Coronary artery (tissue), 2 donors: Measurements from ENCODE around the gene MDFI.

Experiments
- DNase-seq: peaks from one replicate; pipeline ENCODE4 v3.0.0-alpha.2; 2017; ENCODE audit warnings: low spot score
- H3K27ac ChIP-seq, 2 donors: fragments of 200-600 bp; sonication (generic); one replicate each; pipeline ENCODE4 v1.5.1; 2016 to 2019
- H3K4me3 ChIP-seq: fragments of 200-600 bp; sonication (generic); 2 replicates; pipeline ENCODE4 v1.5.1; 2016; ENCODE audit warnings: mild to moderate bottlenecking, moderate library complexity
- CTCF ChIP-seq: fragments of 200-600 bp; sonication (generic); IDR thresholded peaks from one replicate; pipeline ENCODE4 v1.5.1; 2019; ENCODE audit warnings: antibody characterized with exemption

Gene MDFI

GRCh38 chr6:41593839-41594238 lies 44.4 kb upstream of the MDFI start:
- TF ChIP-seq CTCF, result no peak
- no peak overlapping the region for H3K4me3 ChIP-seq
- DNase-seq, result no peak
- no peak overlapping the region for H3K27ac ChIP-seq

- no peak for TF ChIP-seq CTCF
- DNase-seq, result no peak
- Histone ChIP-seq H3K4me3 (no peak overlapping the region), H3K27ac (no peak overlapping the region)
These were observed 43.9 kb upstream of the MDFI start for GRCh38 chr6:41594326-41594725.

- no peak for DNase-seq
- no peak overlapping the region for H3K27ac ChIP-seq
- H3K4me3 ChIP-seq, result no peak overlapping the region
- no peak for TF ChIP-seq CTCF
These were observed 43.5 kb upstream of the MDFI start for GRCh38 chr6:41594766-41595165.

GRCh38 chr6:41595166-41595565 lies 43.1 kb upstream of the MDFI start:
- no peak for TF ChIP-seq CTCF
- Histone ChIP-seq H3K4me3 (no peak overlapping the region), H3K27ac (no peak overlapping the region)
- no peak for DNase-seq

- no peak for DNase-seq
- H3K27ac ChIP-seq, result no peak overlapping the region
- no peak for TF ChIP-seq CTCF
- H3K4me3 ChIP-seq, result no peak overlapping the region
These were observed 42.1 kb upstream of the MDFI start for GRCh38 chr6:41596096-41596685.

- Histone ChIP-seq H3K4me3 (no peak overlapping the region), H3K27ac (no peak overlapping the region)
- TF ChIP-seq CTCF, result no peak
- no peak for DNase-seq
These were observed 41.5 kb upstream of the MDFI start for GRCh38 chr6:41596807-41597206.

- DNase-seq, result no peak
- Histone ChIP-seq H3K27ac (no peak overlapping the region), H3K4me3 (no peak overlapping the region)
- TF ChIP-seq CTCF, result no peak
These were observed 40.8 kb upstream of the MDFI start for GRCh38 chr6:41597246-41598000.
